Peyer's patch (tissue), 4 donors: ENCODE measurements around the gene WWP2. TPM values are rescaled to one million over a fixed set of nuclear protein-coding genes. Genes with fewer than 3 reads are reported as not detected.

Experiments
- DNase-seq, 3 donors: peaks; one replicate each; pipeline ENCODE4 v3.0.0-alpha.2; 2017 to 2019
- H3K27ac ChIP-seq, 4 donors: fragments of 200-600 bp; sonication (generic); one replicate each; pipeline ENCODE4 v1.5.1; 2016 to 2019
- H3K27me3 ChIP-seq, 2 donors: fragments of 200-600 bp; sonication (generic); one replicate each; pipeline ENCODE4 v1.5.1; 2019
- H3K36me3 ChIP-seq, 3 donors: fragments of 200-600 bp; sonication (generic); one replicate each; pipeline ENCODE4 v1.5.1; 2016 to 2019
- H3K4me1 ChIP-seq, 4 donors: fragments of 200-600 bp; sonication (generic); one replicate each; pipeline ENCODE4 v1.5.1; 2016 to 2019
- H3K4me3 ChIP-seq, 4 donors: fragments of 200-600 bp; sonication (generic); 1 replicate in 3 of 4; 2 replicates in 1 of 4; pipeline ENCODE4 v1.5.1; 2016 to 2019; ENCODE audit warnings: mild to moderate bottlenecking in 1 of 4
- H3K9me3 ChIP-seq, 4 donors: fragments of 200-600 bp; sonication (generic); one replicate each; pipeline ENCODE4 v1.5.1; 2016 to 2019; ENCODE audit warnings: mild to moderate bottlenecking in 1 of 4
- CTCF ChIP-seq, 6 experiments: fragments of 450-650 bp in 4 of 6; fragments of 200-600 bp in 2 of 6; sonication (generic) in 1 of 6; IDR thresholded peaks; one replicate each; pipeline ENCODE4 v1.5.1; 2017 to 2019; ENCODE audit warnings: antibody characterized with exemption in 6 of 6, mild to moderate bottlenecking in 3 of 6, moderate library complexity in 1 of 6
- POLR2A ChIP-seq, 2 donors: fragments of 450-650 bp; IDR thresholded peaks; one replicate each; pipeline ENCODE4 v1.5.1; 2017; ENCODE audit warnings: antibody characterized with exemption in 2 of 2, mild to moderate bottlenecking in 2 of 2, moderate library complexity in 2 of 2
- total RNA-seq, 4 donors: library from RNA; depleted of rRNA; stranded (reverse); fragments of >200 nt; gene quantifications; one replicate each; pipeline ENCODE4 v1.1.0, GENCODE V29; 2016

The WWP2 gene
- total RNA-seq, 4 donors from 2014 or later = 93.5 to 199 (median 111) TPM

GRCh38 chr16:69888005-69888590 lies 126.0 kb downstream of the WWP2 start:
- no peak for DNase-seq
- Histone ChIP-seq H3K4me3 (no peak overlapping the region), H3K4me1 (no peaks in the 10 kb centered on the region), H3K9me3 (no peaks in the 10 kb centered on the region), H3K27me3 (no peaks in the 10 kb centered on the region), H3K36me3 (peaks cover 0 to 28% (median 0%) of the 10 kb centered on the region in 3 donors), H3K27ac (no peak overlapping the region)
- TF ChIP-seq CTCF (IDR thresholded peaks at IDR 0.05) (no peak), POLR2A (IDR thresholded peaks at IDR 0.05) (no peak)

DNA sequence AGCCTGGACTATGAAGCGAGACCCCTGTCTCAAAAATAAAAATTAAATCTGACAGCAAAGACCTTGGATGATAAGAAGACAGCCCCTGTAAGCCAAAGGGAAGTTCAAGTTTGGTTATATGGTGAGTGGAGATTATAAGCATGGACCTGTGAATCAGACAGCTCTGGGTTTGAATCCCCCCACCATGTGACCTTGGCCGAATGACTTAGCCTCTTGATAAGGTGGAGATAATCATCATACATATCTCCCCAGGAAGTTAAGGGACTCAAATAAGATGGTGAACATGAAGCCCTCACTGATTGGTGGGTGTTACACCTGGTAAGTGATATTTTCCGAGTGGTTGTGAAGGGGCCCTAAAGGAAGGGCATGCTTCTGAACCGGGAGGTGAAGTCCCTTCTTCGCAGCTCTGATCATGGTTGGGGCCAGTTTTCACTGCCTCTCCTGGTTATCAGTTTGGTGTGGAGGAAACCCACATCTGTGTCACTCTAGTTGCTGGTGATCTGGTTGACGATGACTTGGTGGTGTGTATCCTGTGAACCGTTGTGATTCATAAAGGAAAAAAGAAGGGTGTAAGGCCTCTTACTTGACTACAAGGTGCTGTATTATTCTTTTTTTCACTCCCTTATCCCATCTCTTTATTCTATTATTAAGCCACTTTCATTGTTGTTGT lies 127.3 kb downstream of the WWP2 start:
- peak overlapping the region in 1 of 4 donors; percentile 77 for H3K27ac ChIP-seq
- H3K27me3 ChIP-seq = no peaks in the 10 kb centered on the region
- no peak overlapping the region for H3K4me3 ChIP-seq
- no peak for DNase-seq
- no peaks in the 10 kb centered on the region for H3K4me1 ChIP-seq
- TF ChIP-seq CTCF (IDR thresholded peaks at IDR 0.05) (no peak), POLR2A (IDR thresholded peaks at IDR 0.05) (no peak)
- H3K9me3 ChIP-seq = no peaks in the 10 kb centered on the region
- H3K36me3 ChIP-seq = peaks cover 0 to 20% (median 0%) of the 10 kb centered on the region in 3 donors

DNA sequence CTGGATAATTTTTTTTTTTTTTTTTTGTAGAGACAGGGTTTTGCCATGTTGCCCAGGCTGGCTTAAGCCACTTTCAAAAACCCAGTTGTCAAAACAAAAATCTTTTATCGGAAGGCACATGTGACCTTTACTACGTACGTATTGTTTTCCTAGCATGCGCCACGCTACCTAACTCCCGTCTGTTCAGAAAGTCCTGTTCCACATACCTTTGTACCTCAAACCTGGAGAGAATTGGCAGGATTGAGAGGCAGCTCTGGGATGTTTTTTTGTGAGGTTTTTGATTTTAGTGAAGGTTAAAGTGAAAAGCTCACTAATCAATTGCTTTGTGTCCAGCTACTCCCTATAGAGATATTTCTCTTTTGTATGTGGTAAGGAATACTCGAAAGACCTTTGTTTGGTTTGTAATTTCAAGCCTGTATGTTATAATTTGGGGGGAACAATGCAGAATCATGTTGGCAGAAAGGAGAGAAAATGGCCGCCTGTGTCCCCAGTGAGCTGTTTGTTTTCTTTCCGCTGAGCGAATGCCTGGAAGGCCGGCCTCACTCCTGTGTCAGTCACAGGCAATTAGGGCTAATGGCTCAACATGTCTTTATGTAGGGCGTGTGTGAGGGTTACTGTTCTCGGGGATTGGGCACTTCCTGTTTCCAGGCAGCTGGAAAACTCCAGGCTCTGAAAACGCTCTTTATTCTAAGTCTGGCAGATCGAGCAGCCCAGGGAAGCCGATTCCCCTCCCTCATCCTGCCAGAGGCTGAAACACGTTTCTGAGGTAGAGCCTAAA lies 128.2 kb downstream of the WWP2 start:
- peak overlapping the region in 3 of 4 donors; percentile 44 to 77 (median 46) for H3K27ac ChIP-seq

DNA sequence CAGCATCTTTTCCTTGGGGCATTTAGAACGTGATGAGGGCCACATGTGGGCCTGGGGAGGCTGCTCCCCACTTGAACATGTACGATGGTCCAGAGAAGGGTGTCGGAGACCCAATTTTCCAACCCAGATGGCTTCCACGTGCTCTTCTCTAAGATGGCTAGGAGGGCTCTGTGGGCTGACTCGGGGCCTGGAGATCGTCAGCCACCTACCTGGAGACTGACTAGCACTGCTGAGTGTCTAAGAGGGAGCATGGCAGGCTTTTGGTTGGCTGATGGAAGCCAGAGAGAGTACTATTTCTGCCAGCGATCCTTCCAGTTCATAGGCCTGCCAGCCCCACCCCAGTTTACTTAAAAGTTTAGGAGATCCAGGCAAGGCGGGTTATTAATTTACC lies 128.8 kb downstream of the WWP2 start:
- H3K27ac ChIP-seq = peak overlapping the region in 3 of 4 donors; percentile 44 to 77 (median 46)
- H3K36me3 ChIP-seq = peaks cover 0 to 25% (median 0%) of the 10 kb centered on the region in 3 donors
- no peaks in the 10 kb centered on the region for H3K4me1 ChIP-seq
- H3K9me3 ChIP-seq = no peaks in the 10 kb centered on the region
- no peak for TF ChIP-seq CTCF (IDR thresholded peaks at IDR 0.05)
- no peak for TF ChIP-seq POLR2A (IDR thresholded peaks at IDR 0.05)
- DNase-seq = no peak
- H3K4me3 ChIP-seq = no peak overlapping the region
- no peaks in the 10 kb centered on the region for H3K27me3 ChIP-seq

More for the DNA sequence above, 128.2 kb downstream of the WWP2 start:
- no peak overlapping the region for H3K4me3 ChIP-seq
- H3K9me3 ChIP-seq = no peaks in the 10 kb centered on the region
- H3K27me3 ChIP-seq = no peaks in the 10 kb centered on the region
- no peaks in the 10 kb centered on the region for H3K4me1 ChIP-seq
- TF ChIP-seq CTCF (IDR thresholded peaks at IDR 0.05) (no peak), POLR2A (IDR thresholded peaks at IDR 0.05) (no peak)
- DNase-seq = peak in 1 of 3 donors; percentile 50
- H3K36me3 ChIP-seq = peaks cover 0 to 25% (median 0%) of the 10 kb centered on the region in 3 donors

DNA sequence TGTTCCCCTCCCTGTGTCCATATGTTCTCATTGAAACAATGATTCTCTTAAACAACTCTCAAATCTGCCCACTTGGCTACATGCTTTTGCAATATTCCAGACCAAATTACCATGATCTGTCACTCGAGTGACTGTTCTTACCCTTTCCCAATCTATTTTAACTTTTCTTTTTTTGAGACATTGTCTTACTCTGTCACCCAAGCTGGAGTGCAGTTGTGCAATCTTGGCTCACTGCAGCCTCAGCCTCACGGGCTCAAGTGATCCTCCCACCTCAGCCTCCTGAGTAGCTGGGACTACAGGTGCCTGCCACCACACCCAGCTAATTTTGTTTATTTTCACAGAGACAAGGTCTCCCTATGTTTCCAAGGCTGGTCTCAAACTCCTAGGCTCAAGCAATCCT lies 130.2 kb downstream of the WWP2 start:
- H3K27ac ChIP-seq = no peak overlapping the region
- peaks cover 0 to 25% (median 0%) of the 10 kb centered on the region in 3 donors for H3K36me3 ChIP-seq
- H3K27me3 ChIP-seq = no peaks in the 10 kb centered on the region
- H3K4me1 ChIP-seq = no peaks in the 10 kb centered on the region
- H3K9me3 ChIP-seq = no peaks in the 10 kb centered on the region
- no peak for TF ChIP-seq POLR2A (IDR thresholded peaks at IDR 0.05)
- no peak for TF ChIP-seq CTCF (IDR thresholded peaks at IDR 0.05)
- no peak overlapping the region for H3K4me3 ChIP-seq
- DNase-seq = no peak
